ENCODE results near the gene PKP3.

GRCh38 chr11:384511-384910 is 9.5 kb upstream of the PKP3 start:
- TF ChIP-seq CTCF (IDR thresholded peaks at IDR 0.05; ENCODE audit: low read length) (no peak), EZH2 (optimal IDR thresholded peaks at IDR 0.05; ENCODE audit: low read depth, low read length) (no peak), EZH2phosphoT487 (IDR thresholded peaks at IDR 0.05; ENCODE audit: low read length) (no peak)
